ENCODE results near the gene LARP4B.

LARP4B gene

DNA sequence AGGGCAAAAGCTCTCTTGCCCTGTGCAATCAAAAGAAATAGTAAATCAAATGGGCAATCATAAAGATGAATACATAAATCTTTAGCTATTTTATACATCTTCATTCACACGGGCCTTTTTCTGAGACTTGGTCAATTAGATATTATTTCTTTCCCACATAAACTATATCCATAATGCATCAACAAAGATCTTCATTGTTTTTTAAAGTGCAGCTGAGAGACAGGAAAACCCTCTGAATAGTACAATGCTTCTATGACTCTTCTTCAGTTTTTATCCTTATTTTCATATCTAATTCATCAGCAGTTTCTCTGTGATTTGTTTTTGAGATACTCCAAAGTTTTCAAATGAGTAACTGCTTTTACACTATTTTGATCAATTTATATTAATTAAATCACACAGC lies 25.5 kb downstream of the LARP4B start:
- Histone ChIP-seq H3K9me3 (ENCODE audit: control insufficient read depth, low read length) (no peaks in the 10 kb centered on the region), H3K36me3 (ENCODE audit: control insufficient read depth, insufficient read depth, low read length) (no peaks in the 10 kb centered on the region), H3K4me1 (ENCODE audit: control insufficient read depth, insufficient read depth, low read length) (peaks cover 11% of the 10 kb centered on the region), H3K27ac (ENCODE audit: insufficient read depth, low read depth, low read length, poor library complexity, severe bottlenecking) (no peak overlapping the region), H3K27me3 (ENCODE audit: control insufficient read depth, insufficient read depth, low read length, poor library complexity, severe bottlenecking) (no peaks in the 10 kb centered on the region), H3K4me3 (ENCODE audit: insufficient read depth, low read depth, low read length) (no peak overlapping the region)
- 78 to 89% methylated on average over 1 of the region's 1 CpG for WGBS, 2 experiments

- Histone ChIP-seq H3K27ac (ENCODE audit: insufficient read depth, low read depth, low read length, poor library complexity, severe bottlenecking) (no peak overlapping the region), H3K36me3 (ENCODE audit: control insufficient read depth, insufficient read depth, low read length) (no peaks in the 10 kb centered on the region), H3K9me3 (ENCODE audit: control insufficient read depth, low read length) (no peaks in the 10 kb centered on the region), H3K4me1 (ENCODE audit: control insufficient read depth, insufficient read depth, low read length) (peaks cover 10% of the 10 kb centered on the region), H3K27me3 (ENCODE audit: control insufficient read depth, insufficient read depth, low read length, poor library complexity, severe bottlenecking) (no peaks in the 10 kb centered on the region), H3K4me3 (ENCODE audit: insufficient read depth, low read depth, low read length) (no peak overlapping the region)
- 53 to 59% methylated on average over 3 of the region's 3 CpGs for WGBS, 2 experiments
Observed at GRCh38 chr10:905503-905902, 26.0 kb downstream of the LARP4B start.

DNA sequence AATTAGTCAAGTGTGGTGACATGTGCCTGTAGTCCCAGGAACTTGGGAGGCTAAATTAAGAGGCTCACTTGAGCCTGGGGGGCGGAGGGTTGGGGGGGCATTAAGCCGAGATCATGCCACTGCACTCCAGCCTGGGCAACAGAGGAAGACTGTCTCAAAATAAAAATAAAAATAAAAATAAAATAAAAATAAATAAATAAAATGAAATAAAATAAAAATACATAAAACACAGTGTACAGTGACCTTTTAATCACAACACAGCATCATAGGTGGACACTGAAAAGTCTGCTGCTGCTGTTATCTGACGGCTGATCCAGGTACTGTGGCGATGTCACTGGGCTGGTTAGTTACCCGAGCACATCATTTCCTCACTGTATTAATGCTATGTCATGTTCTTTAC lies 27.1 kb downstream of the LARP4B start:
- WGBS, 2 experiments, result 93 to 96% methylated on average over 5 of the region's 5 CpGs
- no peaks in the 10 kb centered on the region for H3K9me3 ChIP-seq (ENCODE audit: control insufficient read depth, low read length)
- H3K27me3 ChIP-seq (ENCODE audit: control insufficient read depth, insufficient read depth, low read length, poor library complexity, severe bottlenecking), result no peaks in the 10 kb centered on the region
- H3K4me1 ChIP-seq (ENCODE audit: control insufficient read depth, insufficient read depth, low read length), result no peaks in the 10 kb centered on the region
- H3K4me3 ChIP-seq (ENCODE audit: insufficient read depth, low read depth, low read length), result no peak overlapping the region
- no peaks in the 10 kb centered on the region for H3K36me3 ChIP-seq (ENCODE audit: control insufficient read depth, insufficient read depth, low read length)
- H3K27ac ChIP-seq (ENCODE audit: insufficient read depth, low read depth, low read length, poor library complexity, severe bottlenecking), result no peak overlapping the region

GRCh38 chr10:898141-898540 lies 33.4 kb downstream of the LARP4B start:
- Histone ChIP-seq H3K4me3 (ENCODE audit: insufficient read depth, low read depth, low read length) (no peak overlapping the region), H3K9me3 (ENCODE audit: control insufficient read depth, low read length) (no peaks in the 10 kb centered on the region), H3K27ac (ENCODE audit: insufficient read depth, low read depth, low read length, poor library complexity, severe bottlenecking) (no peak overlapping the region), H3K27me3 (ENCODE audit: control insufficient read depth, insufficient read depth, low read length, poor library complexity, severe bottlenecking) (no peaks in the 10 kb centered on the region), H3K4me1 (ENCODE audit: control insufficient read depth, insufficient read depth, low read length) (no peaks in the 10 kb centered on the region), H3K36me3 (ENCODE audit: control insufficient read depth, insufficient read depth, low read length) (no peaks in the 10 kb centered on the region)
- 92 to 95% methylated on average over 2 of the region's 2 CpGs for WGBS, 2 experiments

DNA sequence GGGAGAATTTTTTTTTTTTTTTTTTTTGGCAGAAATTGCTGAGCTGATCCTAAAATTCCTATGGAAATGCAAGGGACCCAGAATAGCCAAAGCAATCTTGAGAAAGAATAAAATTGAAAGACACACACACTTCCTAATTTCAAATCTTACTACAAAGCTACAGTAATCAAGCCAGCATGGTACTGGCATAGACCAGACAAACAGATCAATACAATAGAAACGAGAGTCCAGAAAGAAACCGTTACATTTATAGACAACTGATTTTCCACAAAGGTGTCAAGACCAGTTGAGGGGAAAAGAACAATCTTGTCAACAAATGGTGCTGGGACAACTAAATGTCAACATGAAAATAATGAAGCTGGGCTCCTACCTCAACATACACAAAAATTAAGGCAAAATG lies 34.5 kb downstream of the LARP4B start:
- no peaks in the 10 kb centered on the region for H3K4me1 ChIP-seq (ENCODE audit: control insufficient read depth, insufficient read depth, low read length)
- H3K9me3 ChIP-seq (ENCODE audit: control insufficient read depth, low read length), result no peaks in the 10 kb centered on the region
- 98 to 100% methylated on average over 2 of the region's 2 CpGs for WGBS, 2 experiments

DNA sequence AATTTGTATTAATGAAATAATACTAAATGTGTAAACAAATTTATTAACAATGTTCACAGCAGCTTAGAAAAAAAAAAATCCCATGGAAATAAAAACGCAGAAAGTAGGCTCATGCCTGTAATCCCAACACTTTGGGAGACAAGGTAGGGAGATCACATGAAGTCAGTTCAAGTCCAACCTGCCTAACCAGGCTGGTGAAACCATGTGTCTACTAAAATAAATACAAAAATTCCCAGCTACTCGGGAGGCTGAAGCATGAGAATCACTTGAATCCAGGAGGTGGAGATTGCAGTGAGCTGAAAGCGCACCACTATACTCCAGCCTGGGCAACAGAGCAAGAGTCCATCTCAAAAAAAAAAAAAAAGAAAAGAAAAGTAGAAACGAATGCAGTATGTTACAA lies 36.2 kb downstream of the LARP4B start:
- Histone ChIP-seq H3K4me1 (ENCODE audit: control insufficient read depth, insufficient read depth, low read length) (no peaks in the 10 kb centered on the region), H3K27me3 (ENCODE audit: control insufficient read depth, insufficient read depth, low read length, poor library complexity, severe bottlenecking) (no peaks in the 10 kb centered on the region), H3K4me3 (ENCODE audit: insufficient read depth, low read depth, low read length) (no peak overlapping the region), H3K9me3 (ENCODE audit: control insufficient read depth, low read length) (no peaks in the 10 kb centered on the region), H3K27ac (ENCODE audit: insufficient read depth, low read depth, low read length, poor library complexity, severe bottlenecking) (no peak overlapping the region), H3K36me3 (ENCODE audit: control insufficient read depth, insufficient read depth, low read length) (no peaks in the 10 kb centered on the region)
- 87 to 100% methylated on average over 3 of the region's 4 CpGs for WGBS, 2 experiments

More for the DNA sequence above, 34.5 kb downstream of the LARP4B start:
- Histone ChIP-seq H3K36me3 (ENCODE audit: control insufficient read depth, insufficient read depth, low read length) (no peaks in the 10 kb centered on the region), H3K4me3 (ENCODE audit: insufficient read depth, low read depth, low read length) (no peak overlapping the region), H3K27ac (ENCODE audit: insufficient read depth, low read depth, low read length, poor library complexity, severe bottlenecking) (no peak overlapping the region), H3K27me3 (ENCODE audit: control insufficient read depth, insufficient read depth, low read length, poor library complexity, severe bottlenecking) (no peaks in the 10 kb centered on the region)

DNA sequence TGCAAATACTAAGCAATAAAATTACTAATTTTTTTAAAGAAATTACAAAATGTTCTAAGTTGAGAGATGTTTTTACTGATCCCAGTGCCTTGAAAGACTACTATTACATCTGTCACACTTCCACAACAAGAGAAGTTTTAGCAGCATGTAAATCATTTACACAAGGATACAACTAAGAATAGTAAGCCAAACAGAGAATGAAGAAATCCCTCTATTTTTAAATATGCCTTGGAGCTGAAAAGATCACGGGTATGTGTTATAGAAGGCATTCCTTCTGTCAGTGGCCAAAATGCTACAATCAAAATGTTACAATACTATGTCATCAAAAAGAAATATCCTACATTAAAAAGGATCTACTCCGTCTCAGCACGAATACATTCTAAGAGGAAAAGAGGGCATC lies 52.6 kb downstream of the LARP4B start:
- WGBS, 2 experiments, result 87 to 98% methylated on average over 3 of the region's 3 CpGs
- H3K4me1 ChIP-seq (ENCODE audit: control insufficient read depth, insufficient read depth, low read length), result no peaks in the 10 kb centered on the region
- H3K27ac ChIP-seq (ENCODE audit: insufficient read depth, low read depth, low read length, poor library complexity, severe bottlenecking), result no peak overlapping the region
- H3K36me3 ChIP-seq (ENCODE audit: control insufficient read depth, insufficient read depth, low read length), result peaks cover 16% of the 10 kb centered on the region
- no peaks in the 10 kb centered on the region for H3K27me3 ChIP-seq (ENCODE audit: control insufficient read depth, insufficient read depth, low read length, poor library complexity, severe bottlenecking)
- H3K9me3 ChIP-seq (ENCODE audit: control insufficient read depth, low read length), result no peaks in the 10 kb centered on the region
- no peak overlapping the region for H3K4me3 ChIP-seq (ENCODE audit: insufficient read depth, low read depth, low read length)

GRCh38 chr10:878333-878759 lies 53.2 kb downstream of the LARP4B start:
- WGBS, 2 experiments, result 94 to 97% methylated on average over 9 of the region's 9 CpGs
- H3K9me3 ChIP-seq (ENCODE audit: control insufficient read depth, low read length), result no peaks in the 10 kb centered on the region
- no peak overlapping the region for H3K27ac ChIP-seq (ENCODE audit: insufficient read depth, low read depth, low read length, poor library complexity, severe bottlenecking)
- H3K27me3 ChIP-seq (ENCODE audit: control insufficient read depth, insufficient read depth, low read length, poor library complexity, severe bottlenecking), result no peaks in the 10 kb centered on the region
- no peak overlapping the region for H3K4me3 ChIP-seq (ENCODE audit: insufficient read depth, low read depth, low read length)
- H3K4me1 ChIP-seq (ENCODE audit: control insufficient read depth, insufficient read depth, low read length), result no peaks in the 10 kb centered on the region
- H3K36me3 ChIP-seq (ENCODE audit: control insufficient read depth, insufficient read depth, low read length), result peaks cover 16% of the 10 kb centered on the region

GRCh38 chr10:876438-876837 lies 55.1 kb downstream of the LARP4B start:
- H3K4me3 ChIP-seq (ENCODE audit: insufficient read depth, low read depth, low read length), result no peak overlapping the region
- 96 to 97% methylated on average over 2 of the region's 2 CpGs for WGBS, 2 experiments
- H3K27me3 ChIP-seq (ENCODE audit: control insufficient read depth, insufficient read depth, low read length, poor library complexity, severe bottlenecking), result no peaks in the 10 kb centered on the region
- H3K4me1 ChIP-seq (ENCODE audit: control insufficient read depth, insufficient read depth, low read length), result no peaks in the 10 kb centered on the region
- no peaks in the 10 kb centered on the region for H3K9me3 ChIP-seq (ENCODE audit: control insufficient read depth, low read length)
- H3K36me3 ChIP-seq (ENCODE audit: control insufficient read depth, insufficient read depth, low read length), result peaks cover 16% of the 10 kb centered on the region
- H3K27ac ChIP-seq (ENCODE audit: insufficient read depth, low read depth, low read length, poor library complexity, severe bottlenecking), result no peak overlapping the region

GRCh38 chr10:873020-873419 lies 58.5 kb downstream of the LARP4B start:
- 94 to 98% methylated on average over 7 of the region's 7 CpGs for WGBS, 2 experiments
- no peaks in the 10 kb centered on the region for H3K27me3 ChIP-seq (ENCODE audit: control insufficient read depth, insufficient read depth, low read length, poor library complexity, severe bottlenecking)
- H3K27ac ChIP-seq (ENCODE audit: insufficient read depth, low read depth, low read length, poor library complexity, severe bottlenecking), result no peak overlapping the region
- H3K4me3 ChIP-seq (ENCODE audit: insufficient read depth, low read depth, low read length), result no peak overlapping the region
- H3K4me1 ChIP-seq (ENCODE audit: control insufficient read depth, insufficient read depth, low read length), result no peaks in the 10 kb centered on the region
- no peaks in the 10 kb centered on the region for H3K9me3 ChIP-seq (ENCODE audit: control insufficient read depth, low read length)
- peaks cover 12% of the 10 kb centered on the region for H3K36me3 ChIP-seq (ENCODE audit: control insufficient read depth, insufficient read depth, low read length)

- no peak overlapping the region for H3K4me3 ChIP-seq (ENCODE audit: insufficient read depth, low read depth, low read length)
- H3K27me3 ChIP-seq (ENCODE audit: control insufficient read depth, insufficient read depth, low read length, poor library complexity, severe bottlenecking), result no peaks in the 10 kb centered on the region
- WGBS, 2 experiments, result 95 to 96% methylated on average over 12 of the region's 12 CpGs
- no peak overlapping the region for H3K27ac ChIP-seq (ENCODE audit: insufficient read depth, low read depth, low read length, poor library complexity, severe bottlenecking)
- no peaks in the 10 kb centered on the region for H3K9me3 ChIP-seq (ENCODE audit: control insufficient read depth, low read length)
- H3K4me1 ChIP-seq (ENCODE audit: control insufficient read depth, insufficient read depth, low read length), result no peaks in the 10 kb centered on the region
- peaks cover 7% of the 10 kb centered on the region for H3K36me3 ChIP-seq (ENCODE audit: control insufficient read depth, insufficient read depth, low read length)
Observed at GRCh38 chr10:871951-872403, 59.5 kb downstream of the LARP4B start.
